ENCODE data around the gene TEX36.

TEX36 gene

DNA sequence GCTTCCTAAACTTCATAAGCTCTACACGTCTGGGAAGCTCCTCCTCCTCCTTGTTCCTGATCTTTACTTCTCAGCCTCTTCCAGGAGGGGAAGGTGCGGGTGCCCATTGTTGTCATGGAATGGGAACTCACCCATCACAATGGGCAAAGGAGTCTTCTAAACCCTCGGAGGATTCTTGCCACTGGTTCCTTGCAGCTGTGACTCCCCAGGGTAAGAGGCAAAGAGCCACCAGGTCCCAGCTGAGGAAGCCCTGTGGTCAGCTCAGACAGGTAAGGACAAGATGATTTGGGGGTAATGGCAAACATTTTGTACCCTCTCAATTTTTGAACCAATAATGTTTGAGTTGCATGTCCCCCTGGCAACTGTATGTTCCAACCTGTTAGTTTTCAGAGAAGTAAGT lies at the start of gene TEX36:
TEX36 (minus strand) TSS at position 101 of the 400 bp plus-strand sequence. CDS start 174 bp downstream, outside the sequence.
- TF ChIP-seq, protein P1, sequence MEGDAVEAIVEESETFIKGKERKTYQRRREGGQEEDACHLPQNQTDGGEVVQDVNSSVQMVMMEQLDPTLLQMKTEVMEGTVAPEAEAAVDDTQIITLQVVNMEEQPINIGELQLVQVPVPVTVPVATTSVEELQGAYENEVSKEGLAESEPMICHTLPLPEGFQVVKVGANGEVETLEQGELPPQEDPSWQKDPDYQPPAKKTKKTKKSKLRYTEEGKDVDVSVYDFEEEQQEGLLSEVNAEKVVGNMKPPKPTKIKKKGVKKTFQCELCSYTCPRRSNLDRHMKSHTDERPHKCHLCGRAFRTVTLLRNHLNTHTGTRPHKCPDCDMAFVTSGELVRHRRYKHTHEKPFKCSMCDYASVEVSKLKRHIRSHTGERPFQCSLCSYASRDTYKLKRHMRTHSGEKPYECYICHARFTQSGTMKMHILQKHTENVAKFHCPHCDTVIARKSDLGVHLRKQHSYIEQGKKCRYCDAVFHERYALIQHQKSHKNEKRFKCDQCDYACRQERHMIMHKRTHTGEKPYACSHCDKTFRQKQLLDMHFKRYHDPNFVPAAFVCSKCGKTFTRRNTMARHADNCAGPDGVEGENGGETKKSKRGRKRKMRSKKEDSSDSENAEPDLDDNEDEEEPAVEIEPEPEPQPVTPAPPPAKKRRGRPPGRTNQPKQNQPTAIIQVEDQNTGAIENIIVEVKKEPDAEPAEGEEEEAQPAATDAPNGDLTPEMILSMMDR (IDR thresholded peaks at IDR 0.05; ENCODE audit: low read depth, low read length), result no peak
- DNase-seq (ENCODE audit: low read depth, low spot score), result no peak
- in situ Hi-C loops (cut with HindIII; ENCODE audit: low sequenced_read_pairs), result no loop called here
- no peak within 1 kb of the TSS for H3K4me3 ChIP-seq (ENCODE audit: low read depth, low read length)

DNA sequence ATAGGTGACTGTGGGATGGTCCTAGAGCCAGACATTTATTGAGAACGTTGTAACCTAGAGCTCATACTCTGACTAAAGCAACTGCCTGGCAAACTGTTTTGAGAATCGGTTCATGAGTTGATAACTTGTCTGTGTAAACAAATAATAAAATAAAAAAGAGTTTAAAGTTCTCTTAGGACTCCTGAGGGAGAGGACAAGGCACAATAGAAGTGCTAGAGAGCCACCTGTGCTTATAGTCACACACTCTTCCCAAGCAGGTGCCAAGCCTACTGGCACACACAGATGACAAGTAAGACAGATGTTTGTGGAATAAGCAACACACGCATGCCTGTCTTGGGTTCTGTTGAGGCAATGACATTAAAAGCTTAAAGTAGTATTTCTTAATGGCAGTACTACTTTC lies 44.5 kb upstream of the TEX36 start:
- DNase-seq (ENCODE audit: low read depth, low spot score), result no peak
- in situ Hi-C loops (cut with HindIII; ENCODE audit: low sequenced_read_pairs), result no loop called here
- TF ChIP-seq, protein P1 (IDR thresholded peaks at IDR 0.05; ENCODE audit: low read depth, low read length), result no peak
- no peak overlapping the region for H3K4me3 ChIP-seq (ENCODE audit: low read depth, low read length)

DNA sequence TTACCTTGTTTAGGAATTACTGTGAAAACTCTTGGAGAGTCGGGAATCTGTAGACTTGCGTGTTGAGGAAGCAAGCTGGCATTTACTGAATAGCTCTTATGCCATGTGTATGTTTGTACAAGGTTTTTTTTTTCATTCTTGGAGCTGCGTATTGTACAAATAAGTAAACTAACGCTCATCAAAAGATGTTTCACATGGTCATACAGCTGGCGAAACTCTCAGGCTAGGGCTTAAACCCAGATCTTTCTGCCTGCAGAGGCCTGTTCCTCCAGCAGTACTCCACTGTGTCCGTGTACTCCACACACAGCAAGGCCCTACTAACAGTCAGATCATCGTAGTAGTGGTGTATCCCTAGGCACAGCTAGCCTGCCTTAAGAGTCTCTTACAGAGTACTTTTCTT lies 44.0 kb upstream of the TEX36 start:
- H3K4me3 ChIP-seq (ENCODE audit: low read depth, low read length), result no peak overlapping the region
- TF ChIP-seq, protein P1 (IDR thresholded peaks at IDR 0.05; ENCODE audit: low read depth, low read length), result no peak
- DNase-seq (ENCODE audit: low read depth, low spot score), result no peak
- in situ Hi-C loops (cut with HindIII; ENCODE audit: low sequenced_read_pairs), result no loop called here

DNA sequence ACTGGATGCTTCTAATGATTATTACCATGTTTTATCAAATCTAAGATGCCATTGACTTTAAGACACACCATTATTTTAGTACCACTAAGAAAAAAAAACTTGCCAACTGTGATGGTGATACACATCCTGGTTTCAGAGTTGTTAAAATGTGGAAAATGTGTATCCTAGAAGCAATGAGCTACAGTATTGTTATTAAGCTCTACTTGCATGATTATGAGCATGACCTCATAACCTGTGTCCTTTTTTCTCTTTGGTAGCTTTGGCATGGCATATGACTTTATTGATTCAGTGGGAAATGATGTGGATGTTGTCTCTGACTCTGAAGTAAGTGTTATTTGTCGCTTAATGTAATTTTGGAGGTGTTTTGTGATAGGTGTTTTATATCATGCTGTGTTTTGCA lies 39.8 kb upstream of the TEX36 start:
- in situ Hi-C loops (cut with HindIII; ENCODE audit: low sequenced_read_pairs), result no loop called here
- TF ChIP-seq, protein P1 (IDR thresholded peaks at IDR 0.05; ENCODE audit: low read depth, low read length), result no peak
- H3K4me3 ChIP-seq (ENCODE audit: low read depth, low read length), result no peak overlapping the region
- no peak for DNase-seq (ENCODE audit: low read depth, low spot score)

DNA sequence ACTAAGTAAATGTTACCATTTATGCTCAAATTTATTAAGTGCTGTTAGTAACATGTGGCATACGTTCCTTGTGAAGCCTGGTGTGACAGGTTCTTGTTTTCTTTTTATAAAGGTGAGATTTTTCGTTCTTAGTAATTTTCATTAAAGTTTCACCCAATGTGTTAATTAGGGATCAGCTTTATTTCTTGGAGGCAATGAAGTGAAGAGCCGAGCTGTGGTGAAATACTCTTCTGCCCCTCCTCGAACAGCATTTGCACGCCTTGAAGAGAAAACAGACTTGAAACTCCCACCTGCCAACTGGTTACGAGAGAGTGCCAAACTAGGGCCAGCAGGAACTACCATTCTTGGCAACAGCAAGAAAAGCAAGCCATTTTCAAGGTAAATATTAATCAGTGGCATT lies 38.1 kb upstream of the TEX36 start:
- DNase-seq (ENCODE audit: low read depth, low spot score), result no peak
- in situ Hi-C loops (cut with HindIII; ENCODE audit: low sequenced_read_pairs), result no loop called here
- no peak overlapping the region for H3K4me3 ChIP-seq (ENCODE audit: low read depth, low read length)
- TF ChIP-seq, protein P1 (IDR thresholded peaks at IDR 0.05; ENCODE audit: low read depth, low read length), result no peak

GRCh38 chr10:125720002-125720382 lies 37.0 kb upstream of the TEX36 start:
- TF ChIP-seq, protein P1 (IDR thresholded peaks at IDR 0.05; ENCODE audit: low read depth, low read length), result no peak
- in situ Hi-C loops (cut with HindIII; ENCODE audit: low sequenced_read_pairs), result no loop called here
- DNase-seq (ENCODE audit: low read depth, low spot score), result peak; percentile 3
- peak overlapping the region; percentile 98 for H3K4me3 ChIP-seq (ENCODE audit: low read depth, low read length)
